HG03139 (cell line): ENCODE measurements around the gene SPON1.
"Not testable (repeated sequence)": the region's sequence is repeated elsewhere in the genome, so short reads cannot be mapped to it uniquely, and the experiment has no call there.

Experiments
- ATAC-seq: cut with Tn5 transposase; IDR thresholded peaks from one replicate; pipeline ENCODE4 v1.9.1; 2021; ENCODE audit not compliant: unreplicated experiment

The SPON1 gene

GRCh38 chr11:14262271-14262846 lies 299.8 kb downstream of the SPON1 start:
- no peak for ATAC-seq

GRCh38 chr11:14264966-14265365 lies 302.4 kb downstream of the SPON1 start:
- ATAC-seq, result no peak

- no peak for ATAC-seq
These were observed 304.1 kb downstream of the SPON1 start for GRCh38 chr11:14266622-14267021.

- ATAC-seq, result no peak
These were observed 305.5 kb downstream of the SPON1 start for GRCh38 chr11:14267861-14268635.

GRCh38 chr11:14269692-14270573 lies 307.4 kb downstream of the SPON1 start:
- ATAC-seq, result peak; percentile 44

GRCh38 chr11:14270690-14271542 lies 308.4 kb downstream of the SPON1 start:
- ATAC-seq, result peak; percentile 71

GRCh38 chr11:14273895-14274294 lies 311.4 kb downstream of the SPON1 start:
- no peak for ATAC-seq

GRCh38 chr11:14275076-14275475 lies 312.6 kb downstream of the SPON1 start:
- ATAC-seq, result no peak

GRCh38 chr11:14278869-14279268 lies 316.3 kb downstream of the SPON1 start:
- ATAC-seq, result not testable (repeated sequence)

GRCh38 chr11:14288189-14288935 lies 325.8 kb downstream of the SPON1 start:
- ATAC-seq, result no peak

- no peak for ATAC-seq
These were observed 327.9 kb downstream of the SPON1 start for GRCh38 chr11:14290422-14290821.

GRCh38 chr11:14299921-14300320 lies 337.4 kb downstream of the SPON1 start:
- ATAC-seq, result no peak

- ATAC-seq, result peak; percentile 73
These were observed 338.3 kb downstream of the SPON1 start for GRCh38 chr11:14300661-14301304.

GRCh38 chr11:14304601-14305000 lies 342.1 kb downstream of the SPON1 start:
- ATAC-seq, result no peak

GRCh38 chr11:14305649-14306048 lies 343.1 kb downstream of the SPON1 start:
- no peak for ATAC-seq

GRCh38 chr11:14306481-14306880 lies 344.0 kb downstream of the SPON1 start:
- no peak for ATAC-seq

GRCh38 chr11:14308114-14308896 lies 345.8 kb downstream of the SPON1 start:
- ATAC-seq, result no peak

GRCh38 chr11:14308897-14309387 lies 346.4 kb downstream of the SPON1 start:
- peak; percentile 32 for ATAC-seq
